ENCODE measurements around the gene PGGHG. TPM values are rescaled to one million over a fixed set of nuclear protein-coding genes. Genes with fewer than 3 reads are reported as not detected.

The PGGHG gene
- polyA plus RNA-seq, 1 donor from 2014 or later = 2.1 TPM

DNA sequence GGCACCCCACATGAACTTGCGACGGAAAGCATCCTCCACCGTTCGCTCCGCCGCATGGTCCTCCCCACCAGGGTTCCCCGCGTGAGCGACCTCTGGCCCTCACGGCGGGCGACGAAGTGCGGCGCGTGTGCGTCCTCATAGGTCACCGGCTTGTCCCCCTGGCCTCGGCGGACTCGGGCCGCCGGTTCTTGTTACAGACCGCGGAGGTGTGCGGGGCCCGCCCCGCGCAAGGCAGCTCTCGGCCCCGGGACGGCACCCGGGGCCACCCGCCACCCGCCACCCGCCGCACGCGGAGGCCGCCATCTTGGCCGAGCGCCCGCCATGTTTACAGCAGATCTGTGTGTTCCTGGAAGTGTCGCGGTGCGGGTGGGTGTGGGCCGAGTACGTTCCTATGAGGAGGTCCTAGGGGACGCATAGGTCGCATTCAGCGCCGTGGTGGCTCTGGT is 15.2 kb downstream of the PGGHG start:
- Histone ChIP-seq H3K9me3 (ENCODE audit: low read length) (no peaks in the 10 kb centered on the region), H3K27me3 (ENCODE audit: insufficient read depth, low read depth, low read length) (no peaks in the 10 kb centered on the region), H3F3A (ENCODE audit: insufficient read depth, low read length, poor library complexity, severe bottlenecking) (no peaks in the 10 kb centered on the region), H3K27ac (ENCODE audit: low read length) (no peak overlapping the region), H3K4me2 (ENCODE audit: low read length) (no peak overlapping the region), H2AFZ (ENCODE audit: low read depth, low read length) (no peak overlapping the region), H3K9me2 (ENCODE audit: insufficient read depth, low read length) (no peaks in the 10 kb centered on the region), H3K9ac (ENCODE audit: low read length) (no peak overlapping the region), H4K20me1 (ENCODE audit: insufficient read depth) (no peaks in the 10 kb centered on the region), H3K4me3 (ENCODE audit: low read length) (no peak overlapping the region), H3K36me3 (ENCODE audit: insufficient read depth, low read length) (no peaks in the 10 kb centered on the region), H3K79me2 (replicated peaks; ENCODE audit: insufficient read depth, low read length) (no peaks in the 10 kb centered on the region)
- no peak for TF ChIP-seq EP300 (conservative IDR thresholded peaks at IDR 0.05; ENCODE audit: poor library complexity, severe bottlenecking)
- no peak for TF ChIP-seq RAD21 (conservative IDR thresholded peaks at IDR 0.05)

DNA sequence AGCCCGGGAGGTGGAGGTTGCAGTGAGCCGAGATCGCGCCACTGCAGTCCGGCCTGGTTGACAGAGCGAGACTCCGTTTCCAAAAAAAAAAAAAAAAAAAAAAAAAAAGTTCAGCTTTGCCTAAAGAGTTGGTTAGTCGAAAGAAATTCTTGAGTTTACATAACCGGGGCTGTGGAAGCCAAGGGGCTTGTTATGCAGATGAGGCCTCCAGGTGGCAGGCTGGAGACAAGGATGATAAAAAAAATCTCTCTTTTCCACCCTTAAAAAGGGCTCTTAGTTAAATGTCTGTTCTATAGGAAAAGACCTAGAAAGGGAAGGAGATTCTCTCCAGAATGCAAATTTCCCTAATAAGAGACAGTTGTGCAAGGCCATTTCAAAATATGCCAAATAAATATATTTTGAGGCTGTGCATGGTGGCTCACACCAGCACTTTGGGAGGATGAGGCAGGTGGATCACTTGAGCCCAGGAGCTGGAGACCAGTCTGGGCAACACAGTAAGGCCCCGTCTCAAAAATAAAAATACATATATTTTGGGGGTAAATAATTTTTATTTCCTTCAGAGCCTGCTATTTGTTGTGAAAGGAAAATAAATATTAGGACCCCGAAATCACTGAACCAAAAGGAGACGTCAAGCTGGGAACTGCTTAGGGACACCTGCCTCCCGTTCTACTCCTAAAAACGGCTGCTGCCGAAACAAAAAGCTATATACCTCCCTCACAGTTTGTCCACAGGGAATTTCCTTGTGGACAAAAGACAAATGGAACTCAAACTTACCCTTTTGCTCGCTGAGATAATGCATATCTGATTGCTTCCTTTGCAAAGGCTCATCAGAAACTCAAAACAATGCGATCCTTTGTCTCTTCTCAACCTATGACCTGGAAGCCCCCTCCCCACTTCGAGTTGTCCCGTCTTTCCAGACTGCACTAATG is 16.3 kb downstream of the PGGHG start:
- no peak overlapping the region for H3K9ac ChIP-seq (ENCODE audit: low read length)
- H3K4me2 ChIP-seq (ENCODE audit: low read length) = no peak overlapping the region

More for the DNA sequence above, 16.3 kb downstream of the PGGHG start:
- no peaks in the 10 kb centered on the region for H4K20me1 ChIP-seq (ENCODE audit: insufficient read depth)
- H3K4me3 ChIP-seq (ENCODE audit: low read length) = no peak overlapping the region
- no peaks in the 10 kb centered on the region for H3K79me2 ChIP-seq (replicated peaks; ENCODE audit: insufficient read depth, low read length)
- no peaks in the 10 kb centered on the region for H3K36me3 ChIP-seq (ENCODE audit: insufficient read depth, low read length)
- TF ChIP-seq POLR2AphosphoS5 (IDR thresholded peaks at IDR 0.05) (no peak), TAF1 (IDR thresholded peaks at IDR 0.05; ENCODE audit: low read depth) (no peak), EP300 (conservative IDR thresholded peaks at IDR 0.05; ENCODE audit: poor library complexity, severe bottlenecking) (no peak), RAD21 (conservative IDR thresholded peaks at IDR 0.05) (peak; percentile 62), MXI1 (conservative IDR thresholded peaks at IDR 0.05; ENCODE audit: poor library complexity, severe bottlenecking) (no peak), SMC3 (conservative IDR thresholded peaks at IDR 0.05; ENCODE audit: poor library complexity) (peak; percentile 70)
- TF ChIP-seq, protein P1, sequence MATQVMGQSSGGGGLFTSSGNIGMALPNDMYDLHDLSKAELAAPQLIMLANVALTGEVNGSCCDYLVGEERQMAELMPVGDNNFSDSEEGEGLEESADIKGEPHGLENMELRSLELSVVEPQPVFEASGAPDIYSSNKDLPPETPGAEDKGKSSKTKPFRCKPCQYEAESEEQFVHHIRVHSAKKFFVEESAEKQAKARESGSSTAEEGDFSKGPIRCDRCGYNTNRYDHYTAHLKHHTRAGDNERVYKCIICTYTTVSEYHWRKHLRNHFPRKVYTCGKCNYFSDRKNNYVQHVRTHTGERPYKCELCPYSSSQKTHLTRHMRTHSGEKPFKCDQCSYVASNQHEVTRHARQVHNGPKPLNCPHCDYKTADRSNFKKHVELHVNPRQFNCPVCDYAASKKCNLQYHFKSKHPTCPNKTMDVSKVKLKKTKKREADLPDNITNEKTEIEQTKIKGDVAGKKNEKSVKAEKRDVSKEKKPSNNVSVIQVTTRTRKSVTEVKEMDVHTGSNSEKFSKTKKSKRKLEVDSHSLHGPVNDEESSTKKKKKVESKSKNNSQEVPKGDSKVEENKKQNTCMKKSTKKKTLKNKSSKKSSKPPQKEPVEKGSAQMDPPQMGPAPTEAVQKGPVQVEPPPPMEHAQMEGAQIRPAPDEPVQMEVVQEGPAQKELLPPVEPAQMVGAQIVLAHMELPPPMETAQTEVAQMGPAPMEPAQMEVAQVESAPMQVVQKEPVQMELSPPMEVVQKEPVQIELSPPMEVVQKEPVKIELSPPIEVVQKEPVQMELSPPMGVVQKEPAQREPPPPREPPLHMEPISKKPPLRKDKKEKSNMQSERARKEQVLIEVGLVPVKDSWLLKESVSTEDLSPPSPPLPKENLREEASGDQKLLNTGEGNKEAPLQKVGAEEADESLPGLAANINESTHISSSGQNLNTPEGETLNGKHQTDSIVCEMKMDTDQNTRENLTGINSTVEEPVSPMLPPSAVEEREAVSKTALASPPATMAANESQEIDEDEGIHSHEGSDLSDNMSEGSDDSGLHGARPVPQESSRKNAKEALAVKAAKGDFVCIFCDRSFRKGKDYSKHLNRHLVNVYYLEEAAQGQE (IDR thresholded peaks at IDR 0.05; ENCODE audit: borderline replicate concordance) = no peak
- TF ChIP-seq, protein P2, sequence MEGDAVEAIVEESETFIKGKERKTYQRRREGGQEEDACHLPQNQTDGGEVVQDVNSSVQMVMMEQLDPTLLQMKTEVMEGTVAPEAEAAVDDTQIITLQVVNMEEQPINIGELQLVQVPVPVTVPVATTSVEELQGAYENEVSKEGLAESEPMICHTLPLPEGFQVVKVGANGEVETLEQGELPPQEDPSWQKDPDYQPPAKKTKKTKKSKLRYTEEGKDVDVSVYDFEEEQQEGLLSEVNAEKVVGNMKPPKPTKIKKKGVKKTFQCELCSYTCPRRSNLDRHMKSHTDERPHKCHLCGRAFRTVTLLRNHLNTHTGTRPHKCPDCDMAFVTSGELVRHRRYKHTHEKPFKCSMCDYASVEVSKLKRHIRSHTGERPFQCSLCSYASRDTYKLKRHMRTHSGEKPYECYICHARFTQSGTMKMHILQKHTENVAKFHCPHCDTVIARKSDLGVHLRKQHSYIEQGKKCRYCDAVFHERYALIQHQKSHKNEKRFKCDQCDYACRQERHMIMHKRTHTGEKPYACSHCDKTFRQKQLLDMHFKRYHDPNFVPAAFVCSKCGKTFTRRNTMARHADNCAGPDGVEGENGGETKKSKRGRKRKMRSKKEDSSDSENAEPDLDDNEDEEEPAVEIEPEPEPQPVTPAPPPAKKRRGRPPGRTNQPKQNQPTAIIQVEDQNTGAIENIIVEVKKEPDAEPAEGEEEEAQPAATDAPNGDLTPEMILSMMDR (IDR thresholded peaks at IDR 0.05; ENCODE audit: poor library complexity, severe bottlenecking) = peak; percentile 68
- no peak overlapping the region for H3K27ac ChIP-seq (ENCODE audit: low read length)
- H3K9me2 ChIP-seq (ENCODE audit: insufficient read depth, low read length) = no peaks in the 10 kb centered on the region
- H2AFZ ChIP-seq (ENCODE audit: low read depth, low read length) = no peak overlapping the region
- no peaks in the 10 kb centered on the region for H3K27me3 ChIP-seq (ENCODE audit: insufficient read depth, low read depth, low read length)
- no peaks in the 10 kb centered on the region for H3F3A ChIP-seq (ENCODE audit: insufficient read depth, low read length, poor library complexity, severe bottlenecking)
- H3K9me3 ChIP-seq (ENCODE audit: low read length) = no peaks in the 10 kb centered on the region

Data from neural cell (in vitro differentiated cells).